SK-N-SH treated with all-trans-retinoic acid at 6 μM for 48 hours (cell line): ENCODE data around the gene TLX1.

Experiments used
- ATAC-seq: fragments of 200-7000 bp; cut with Tn5 transposase; 3 replicates; pipeline ENCODE4 v1.9.1; 2020; ENCODE audit warnings: mild to moderate bottlenecking, moderate library complexity
- ARNTL ChIP-seq: fragments of 450-650 bp; formaldehyde crosslinking; IDR thresholded peaks from 2 replicates; pipeline ENCODE4 v1.5.0; 2020; ENCODE audit warnings: low read depth, mild to moderate bottlenecking, moderate library complexity, borderline replicate concordance
- BACH2 ChIP-seq: fragments of 250-450 bp; sonication (Bioruptor Pico); IDR thresholded peaks from 2 replicates; pipeline ENCODE4 v1.9.0; 2021; ENCODE audit warnings: mild to moderate bottlenecking, borderline replicate concordance
- CSDC2 ChIP-seq: fragments of 250-450 bp; sonication (Bioruptor Pico); IDR thresholded peaks from 2 replicates; pipeline ENCODE4 v1.5.0; 2020; ENCODE audit warnings: mild to moderate bottlenecking, moderate library complexity
- CSRNP3 ChIP-seq: fragments of 250-450 bp; sonication (Bioruptor Pico); IDR thresholded peaks from 2 replicates; pipeline ENCODE4 v1.5.1; 2021; ENCODE audit warnings: mild to moderate bottlenecking, moderate library complexity
- ESRRG ChIP-seq: fragments of 250-450 bp; sonication (Bioruptor Pico); IDR thresholded peaks from 2 replicates; pipeline ENCODE4 v1.6.1; 2021; ENCODE audit warnings: mild to moderate bottlenecking
- GLIS3 ChIP-seq: fragments of 250-450 bp; sonication (Bioruptor Pico); IDR thresholded peaks from 2 replicates; pipeline ENCODE4 v1.5.0; 2020; ENCODE audit warnings: mild to moderate bottlenecking, moderate library complexity
- ISL1 ChIP-seq: fragments of 250-450 bp; sonication (Bioruptor Pico); IDR thresholded peaks from 2 replicates; pipeline ENCODE4 v2.1.2; 2022; ENCODE audit warnings: mild to moderate bottlenecking, moderate library complexity
- OSR1 ChIP-seq: fragments of 250-450 bp; sonication (Bioruptor Pico); IDR thresholded peaks from 2 replicates; pipeline ENCODE4 v1.8.0; 2022; ENCODE audit warnings: moderate library complexity, mild to moderate bottlenecking, inconsistent platforms
- PATZ1 ChIP-seq: fragments of 250-450 bp; sonication (Bioruptor Pico); IDR thresholded peaks from 2 replicates; pipeline ENCODE4 v1.8.0; 2020; ENCODE audit warnings: mild to moderate bottlenecking, moderate library complexity, borderline replicate concordance
- PPARA ChIP-seq: fragments of 250-450 bp; sonication (Bioruptor Pico); IDR thresholded peaks from 2 replicates; pipeline ENCODE4 v1.5.0; 2020; ENCODE audit warnings: mild to moderate bottlenecking, borderline replicate concordance
- RARB ChIP-seq: fragments of 250-450 bp; sonication (Bioruptor Pico); IDR thresholded peaks from 2 replicates; pipeline ENCODE4 v1.8.0; 2021; ENCODE audit warnings: mild to moderate bottlenecking, moderate library complexity
- SNAI2 ChIP-seq: fragments of 250-450 bp; sonication (Bioruptor Pico); IDR thresholded peaks from 2 replicates; pipeline ENCODE4 v1.5.0; 2020; ENCODE audit warnings: mild to moderate bottlenecking, moderate library complexity
- TCF4 ChIP-seq: fragments of 250-450 bp; sonication (Bioruptor Pico); IDR thresholded peaks from 2 replicates; pipeline ENCODE4 v1.8.0; 2021; ENCODE audit warnings: mild to moderate bottlenecking, moderate library complexity, borderline replicate concordance
- TSHZ2 ChIP-seq: fragments of 250-450 bp; sonication (Bioruptor Pico); IDR thresholded peaks from 2 replicates; pipeline ENCODE4 v1.5.0; 2020; ENCODE audit warnings: mild to moderate bottlenecking, moderate library complexity
- ZFP3 ChIP-seq: fragments of 250-450 bp; sonication (Bioruptor Pico); IDR thresholded peaks from 2 replicates; pipeline ENCODE4 v1.5.0; 2020; ENCODE audit warnings: mild to moderate bottlenecking, moderate library complexity
- ZFP30 ChIP-seq: fragments of 450-650 bp; formaldehyde crosslinking; IDR thresholded peaks from 2 replicates; pipeline ENCODE4 v1.5.0; 2022; ENCODE audit warnings: mild to moderate bottlenecking, moderate library complexity
- ZNF565 ChIP-seq: fragments of 450-650 bp; formaldehyde crosslinking; conservative IDR thresholded peaks from 2 replicates; pipeline ENCODE4 v1.5.0; 2020; ENCODE audit warnings: low read depth, mild to moderate bottlenecking, moderate library complexity
- ZNF70 ChIP-seq: fragments of 450-650 bp; formaldehyde crosslinking; IDR thresholded peaks from 2 replicates; pipeline ENCODE4 v1.5.0; 2020; ENCODE audit warnings: mild to moderate bottlenecking, moderate library complexity
- TF ChIP-seq, protein P1 (sequence below): fragments of 250-450 bp; sonication (Bioruptor Pico); IDR thresholded peaks from 2 replicates; pipeline ENCODE4 v1.5.1; 2020; ENCODE audit warnings: low read depth, mild to moderate bottlenecking, moderate library complexity
- TF ChIP-seq, protein P2 (sequence below): fragments of 250-450 bp; sonication (Bioruptor Pico); IDR thresholded peaks from 2 replicates; pipeline ENCODE4 v1.8.0; 2021; ENCODE audit warnings: low read depth, mild to moderate bottlenecking, moderate library complexity, borderline replicate concordance

TLX1 gene

DNA sequence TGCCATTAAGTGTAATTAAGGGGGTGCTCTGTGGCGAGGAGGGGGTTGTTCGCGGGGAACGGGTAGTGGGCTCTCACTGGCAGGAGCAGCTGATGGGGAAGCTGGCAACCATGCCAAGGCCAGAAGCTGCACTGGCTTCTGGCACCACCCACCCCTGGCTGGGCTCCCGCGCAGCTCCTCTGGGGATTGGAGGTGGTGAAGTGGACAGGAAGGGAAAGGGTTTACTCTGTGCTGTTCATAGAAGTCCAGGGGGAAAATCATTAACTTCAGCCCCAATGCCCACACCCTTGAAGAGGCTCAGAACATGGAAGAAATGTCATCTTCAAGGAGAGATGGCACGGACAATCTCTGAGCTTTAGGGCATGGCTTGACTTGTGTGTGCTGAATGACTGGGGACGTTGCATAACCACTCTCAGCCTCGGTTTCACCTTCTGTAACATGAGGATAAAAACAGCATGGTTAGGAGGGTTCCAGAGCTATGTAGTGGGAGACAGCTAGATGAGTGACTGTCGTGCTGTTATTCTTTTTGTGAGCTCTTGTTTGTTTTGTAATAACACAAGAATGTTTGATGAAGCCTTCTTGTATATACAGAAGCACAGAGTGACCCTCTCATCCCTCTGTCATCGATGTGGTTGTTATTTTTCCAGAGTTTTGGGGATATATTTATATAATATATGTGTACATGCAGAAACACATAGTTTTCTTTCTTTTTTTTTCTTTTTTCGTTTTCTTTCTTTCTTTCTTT lies 39.4 kb upstream of the TLX1 start:
- no peak for ATAC-seq
- TF ChIP-seq, protein P1, sequence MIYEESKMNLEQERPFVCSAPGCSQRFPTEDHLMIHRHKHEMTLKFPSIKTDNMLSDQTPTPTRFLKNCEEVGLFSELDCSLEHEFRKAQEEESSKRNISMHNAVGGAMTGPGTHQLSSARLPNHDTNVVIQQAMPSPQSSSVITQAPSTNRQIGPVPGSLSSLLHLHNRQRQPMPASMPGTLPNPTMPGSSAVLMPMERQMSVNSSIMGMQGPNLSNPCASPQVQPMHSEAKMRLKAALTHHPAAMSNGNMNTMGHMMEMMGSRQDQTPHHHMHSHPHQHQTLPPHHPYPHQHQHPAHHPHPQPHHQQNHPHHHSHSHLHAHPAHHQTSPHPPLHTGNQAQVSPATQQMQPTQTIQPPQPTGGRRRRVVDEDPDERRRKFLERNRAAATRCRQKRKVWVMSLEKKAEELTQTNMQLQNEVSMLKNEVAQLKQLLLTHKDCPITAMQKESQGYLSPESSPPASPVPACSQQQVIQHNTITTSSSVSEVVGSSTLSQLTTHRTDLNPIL (CRISPR knock-in tag): no peak
- TF ChIP-seq PPARA (CRISPR knock-in tag) (no peak), TSHZ2 (CRISPR knock-in tag) (no peak), CSDC2 (CRISPR knock-in tag) (no peak), ZNF565 (CRISPR knock-in tag) (no peak), SNAI2 (CRISPR knock-in tag) (no peak), BACH2 (CRISPR knock-in tag) (no peak), GLIS3 (CRISPR knock-in tag) (no peak), PATZ1 (CRISPR knock-in tag) (no peak), ESRRG (CRISPR knock-in tag) (no peak), ARNTL (CRISPR knock-in tag) (no peak), ISL1 (CRISPR knock-in tag) (no peak), OSR1 (CRISPR knock-in tag) (no peak), ZNF70 (CRISPR knock-in tag) (no peak)
- TF ChIP-seq, protein P2, sequence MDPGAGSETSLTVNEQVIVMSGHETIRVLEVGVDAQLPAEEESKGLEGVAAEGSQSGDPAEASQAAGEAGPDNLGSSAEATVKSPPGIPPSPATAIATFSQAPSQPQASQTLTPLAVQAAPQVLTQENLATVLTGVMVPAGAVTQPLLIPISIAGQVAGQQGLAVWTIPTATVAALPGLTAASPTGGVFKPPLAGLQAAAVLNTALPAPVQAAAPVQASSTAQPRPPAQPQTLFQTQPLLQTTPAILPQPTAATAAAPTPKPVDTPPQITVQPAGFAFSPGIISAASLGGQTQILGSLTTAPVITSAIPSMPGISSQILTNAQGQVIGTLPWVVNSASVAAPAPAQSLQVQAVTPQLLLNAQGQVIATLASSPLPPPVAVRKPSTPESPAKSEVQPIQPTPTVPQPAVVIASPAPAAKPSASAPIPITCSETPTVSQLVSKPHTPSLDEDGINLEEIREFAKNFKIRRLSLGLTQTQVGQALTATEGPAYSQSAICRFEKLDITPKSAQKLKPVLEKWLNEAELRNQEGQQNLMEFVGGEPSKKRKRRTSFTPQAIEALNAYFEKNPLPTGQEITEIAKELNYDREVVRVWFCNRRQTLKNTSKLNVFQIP (CRISPR knock-in tag): no peak

GRCh38 chr10:101092881-101093354 lies 38.2 kb upstream of the TLX1 start:
- ATAC-seq: no peak
- no peak for TF ChIP-seq CSRNP3 (CRISPR knock-in tag)
- TF ChIP-seq RARB (CRISPR knock-in tag): no peak
- no peak for TF ChIP-seq OSR1 (CRISPR knock-in tag)
- no peak for TF ChIP-seq GLIS3 (CRISPR knock-in tag)
- no peak for TF ChIP-seq ARNTL (CRISPR knock-in tag)
- TF ChIP-seq BACH2 (CRISPR knock-in tag): no peak
- TF ChIP-seq TSHZ2 (CRISPR knock-in tag): no peak
- TF ChIP-seq, protein P2 (CRISPR knock-in tag): no peak
- TF ChIP-seq ZFP30: no peak
- no peak for TF ChIP-seq CSDC2 (CRISPR knock-in tag)
- no peak for TF ChIP-seq ZFP3 (CRISPR knock-in tag)
- TF ChIP-seq ESRRG (CRISPR knock-in tag): no peak
- TF ChIP-seq ISL1 (CRISPR knock-in tag): no peak
- TF ChIP-seq ZNF70 (CRISPR knock-in tag): no peak
- no peak for TF ChIP-seq SNAI2 (CRISPR knock-in tag)
- TF ChIP-seq, protein P1 (CRISPR knock-in tag): no peak
- no peak for TF ChIP-seq TCF4 (CRISPR knock-in tag)
- TF ChIP-seq, all 23 proteins: peak for 0
